ENCODE results near the gene PTGR3. TPM values are rescaled to one million over a fixed set of nuclear protein-coding genes. Genes with fewer than 3 reads are reported as not detected.

The PTGR3 gene
- total RNA-seq, 2 donors from 2014 or later, result 25.6 to 32.2 TPM

DNA sequence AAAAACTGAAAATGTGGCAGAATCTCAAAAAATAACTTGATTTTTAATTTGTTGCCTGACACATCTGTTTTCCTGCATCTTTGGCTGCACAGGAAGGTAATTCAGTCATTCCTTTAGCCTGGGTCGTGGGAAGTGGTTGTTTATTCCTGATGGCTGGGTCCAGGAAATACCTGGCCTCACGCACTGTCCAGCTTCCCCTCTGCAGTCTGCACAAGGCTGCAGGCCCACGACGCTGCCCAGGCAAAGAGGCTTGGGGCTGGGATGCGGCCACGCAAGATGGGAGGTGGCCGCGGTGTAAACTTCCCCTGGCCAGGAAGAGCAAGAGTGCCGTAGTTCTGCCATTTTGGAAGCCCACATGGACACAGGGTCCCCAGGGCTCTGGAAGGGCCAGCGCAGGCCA, 29.8 kb upstream of the PTGR3 start:
- no peaks in the 10 kb centered on the region for H3K4me1 ChIP-seq (replicated peaks)
- no peaks in the 10 kb centered on the region for H3K9me3 ChIP-seq
- DNase-seq (ENCODE audit: low spot score), result no peak
- H3K36me3 ChIP-seq, result no peaks in the 10 kb centered on the region
- 95% methylated on average over 10 of the region's 10 CpGs for WGBS
- H3K4me3 ChIP-seq, result no peak overlapping the region
- H3K27ac ChIP-seq, result no peak overlapping the region
- H3K27me3 ChIP-seq (replicated peaks; ENCODE audit: insufficient read depth), result no peaks in the 10 kb centered on the region
- intact Hi-C loops (cut with DNase I), result no loop called here
- TF ChIP-seq, protein P1, sequence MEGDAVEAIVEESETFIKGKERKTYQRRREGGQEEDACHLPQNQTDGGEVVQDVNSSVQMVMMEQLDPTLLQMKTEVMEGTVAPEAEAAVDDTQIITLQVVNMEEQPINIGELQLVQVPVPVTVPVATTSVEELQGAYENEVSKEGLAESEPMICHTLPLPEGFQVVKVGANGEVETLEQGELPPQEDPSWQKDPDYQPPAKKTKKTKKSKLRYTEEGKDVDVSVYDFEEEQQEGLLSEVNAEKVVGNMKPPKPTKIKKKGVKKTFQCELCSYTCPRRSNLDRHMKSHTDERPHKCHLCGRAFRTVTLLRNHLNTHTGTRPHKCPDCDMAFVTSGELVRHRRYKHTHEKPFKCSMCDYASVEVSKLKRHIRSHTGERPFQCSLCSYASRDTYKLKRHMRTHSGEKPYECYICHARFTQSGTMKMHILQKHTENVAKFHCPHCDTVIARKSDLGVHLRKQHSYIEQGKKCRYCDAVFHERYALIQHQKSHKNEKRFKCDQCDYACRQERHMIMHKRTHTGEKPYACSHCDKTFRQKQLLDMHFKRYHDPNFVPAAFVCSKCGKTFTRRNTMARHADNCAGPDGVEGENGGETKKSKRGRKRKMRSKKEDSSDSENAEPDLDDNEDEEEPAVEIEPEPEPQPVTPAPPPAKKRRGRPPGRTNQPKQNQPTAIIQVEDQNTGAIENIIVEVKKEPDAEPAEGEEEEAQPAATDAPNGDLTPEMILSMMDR (IDR thresholded peaks at IDR 0.05), result no peak
- no peak for TF ChIP-seq POLR2A (IDR thresholded peaks at IDR 0.05)
- TF ChIP-seq POLR2AphosphoS5 (IDR thresholded peaks at IDR 0.05), result no peak

DNA sequence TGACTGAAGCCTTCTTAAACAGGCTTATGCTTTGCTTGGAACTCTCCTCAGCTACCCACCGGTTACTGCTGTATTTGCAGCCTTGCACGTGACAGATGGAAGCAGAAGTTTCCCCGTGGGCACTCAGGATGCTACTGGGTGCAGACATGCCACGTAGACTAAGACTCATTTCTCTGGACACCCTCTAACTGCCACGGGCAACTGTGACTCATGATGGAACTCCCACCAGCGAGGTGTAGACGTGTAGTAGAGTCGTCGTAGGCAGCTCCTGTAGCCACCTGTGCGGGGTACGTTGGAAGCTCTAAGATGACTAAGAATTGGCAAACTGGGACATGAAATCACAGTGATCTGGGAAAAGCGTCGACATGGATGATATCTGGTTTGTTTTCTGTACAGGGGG, 29.2 kb upstream of the PTGR3 start:
- Histone ChIP-seq H3K27me3 (replicated peaks; ENCODE audit: insufficient read depth) (no peaks in the 10 kb centered on the region), H3K4me3 (no peak overlapping the region), H3K27ac (no peak overlapping the region), H3K36me3 (no peaks in the 10 kb centered on the region), H3K4me1 (replicated peaks) (no peaks in the 10 kb centered on the region), H3K9me3 (no peaks in the 10 kb centered on the region)
- 91% methylated on average over 13 of the region's 13 CpGs for WGBS
- TF ChIP-seq POLR2AphosphoS5 (IDR thresholded peaks at IDR 0.05), result no peak
- intact Hi-C loops (cut with DNase I), result no loop called here
- DNase-seq (ENCODE audit: low spot score), result no peak

DNA sequence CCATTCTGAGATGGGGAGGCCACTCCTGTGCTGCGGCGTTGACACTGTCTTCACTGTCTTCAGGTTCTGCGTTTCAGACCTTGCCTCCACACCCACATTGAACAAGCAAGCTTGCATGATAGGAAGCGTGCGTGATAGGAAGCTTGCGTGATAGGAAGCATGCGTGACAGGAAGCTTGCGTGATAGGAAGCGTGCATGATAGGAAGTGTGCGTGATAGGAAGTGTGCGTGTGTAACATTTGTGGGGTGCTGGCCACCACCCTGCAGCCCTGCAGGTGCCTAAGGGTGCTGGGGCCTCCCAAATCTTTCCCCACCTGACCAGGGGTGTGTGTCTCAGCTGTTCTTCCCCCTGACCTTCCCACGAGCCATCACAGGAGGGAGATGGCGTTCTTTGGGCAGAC, 27.0 kb upstream of the PTGR3 start:
- intact Hi-C loops (cut with DNase I), result no loop called here

DNA sequence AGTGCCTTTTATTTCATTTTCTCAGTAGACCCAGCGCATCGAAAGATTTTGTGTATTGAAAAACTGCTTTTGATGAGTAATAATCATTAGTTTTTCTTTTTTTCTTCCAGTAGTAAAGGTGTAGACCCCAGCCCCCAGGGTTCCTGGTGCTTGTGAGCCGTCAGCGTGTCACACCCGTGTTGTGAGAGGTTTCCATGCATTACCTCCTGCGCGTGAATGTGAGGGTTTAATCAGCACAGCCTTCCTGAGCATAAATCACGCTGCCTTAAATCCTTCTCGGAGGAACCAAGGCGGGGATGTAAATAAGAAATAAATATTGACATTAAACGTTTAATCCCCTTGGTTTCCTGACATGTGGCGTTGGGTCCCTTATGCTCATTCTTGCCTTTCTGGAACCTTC, 26.0 kb upstream of the PTGR3 start:
- Histone ChIP-seq H3K9me3 (no peaks in the 10 kb centered on the region), H3K27ac (no peak overlapping the region), H3K36me3 (no peaks in the 10 kb centered on the region), H3K4me1 (replicated peaks) (no peaks in the 10 kb centered on the region), H3K27me3 (replicated peaks; ENCODE audit: insufficient read depth) (no peaks in the 10 kb centered on the region), H3K4me3 (no peak overlapping the region)
- intact Hi-C loops (cut with DNase I), result no loop called here
- WGBS, result 89% methylated on average over 12 of the region's 12 CpGs
- TF ChIP-seq POLR2A (IDR thresholded peaks at IDR 0.05) (no peak), POLR2AphosphoS5 (IDR thresholded peaks at IDR 0.05) (no peak)
- TF ChIP-seq, protein P1 (IDR thresholded peaks at IDR 0.05), result no peak
- no peak for DNase-seq (ENCODE audit: low spot score)

More for the DNA sequence above, 27.0 kb upstream of the PTGR3 start:
- Histone ChIP-seq H3K4me1 (replicated peaks) (no peaks in the 10 kb centered on the region), H3K27ac (no peak overlapping the region), H3K36me3 (no peaks in the 10 kb centered on the region), H3K27me3 (replicated peaks; ENCODE audit: insufficient read depth) (no peaks in the 10 kb centered on the region), H3K4me3 (no peak overlapping the region), H3K9me3 (no peaks in the 10 kb centered on the region)
- no peak for DNase-seq (ENCODE audit: low spot score)
- no peak for TF ChIP-seq POLR2A (IDR thresholded peaks at IDR 0.05)
- no peak for TF ChIP-seq POLR2AphosphoS5 (IDR thresholded peaks at IDR 0.05)
- TF ChIP-seq, protein P1 (IDR thresholded peaks at IDR 0.05), result no peak
- 89% methylated on average over 13 of the region's 13 CpGs for WGBS

DNA sequence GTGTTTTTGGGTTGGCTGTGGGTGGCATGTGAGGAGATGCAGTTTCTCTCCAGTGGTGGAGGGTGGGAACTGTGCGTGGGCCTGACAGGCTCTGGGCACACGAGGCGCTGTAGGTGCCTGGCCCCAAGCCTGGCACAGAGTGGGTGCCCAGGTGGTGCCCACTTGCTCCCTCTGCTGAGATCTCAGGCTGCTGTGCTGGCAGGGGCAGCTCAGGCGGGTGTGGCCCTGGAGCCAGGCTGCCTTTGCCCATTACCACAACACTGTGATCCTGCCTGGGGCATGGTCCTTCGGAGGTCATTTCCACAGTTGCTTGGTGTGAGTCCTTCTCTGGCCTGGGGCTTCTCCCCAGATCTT, 22.1 kb upstream of the PTGR3 start:
- Histone ChIP-seq H3K9me3 (no peaks in the 10 kb centered on the region), H3K36me3 (no peaks in the 10 kb centered on the region), H3K4me3 (no peak overlapping the region), H3K27me3 (replicated peaks; ENCODE audit: insufficient read depth) (no peaks in the 10 kb centered on the region), H3K4me1 (replicated peaks) (no peaks in the 10 kb centered on the region), H3K27ac (no peak overlapping the region)
- no peak for DNase-seq (ENCODE audit: low spot score)
- TF ChIP-seq POLR2A (IDR thresholded peaks at IDR 0.05) (no peak), POLR2AphosphoS5 (IDR thresholded peaks at IDR 0.05) (no peak)
- TF ChIP-seq, protein P1 (IDR thresholded peaks at IDR 0.05), result no peak
- intact Hi-C loops (cut with DNase I), result no loop called here
- WGBS, result 87% methylated on average over 5 of the region's 5 CpGs
